SK-N-SH treated with all-trans-retinoic acid at 6 μM for 48 hours (cell line): Measurements from ENCODE around the gene DCPS.

Experiments
- ARNTL ChIP-seq: fragments of 450-650 bp; formaldehyde crosslinking; IDR thresholded peaks from 2 replicates; pipeline ENCODE4 v1.5.0; 2020; ENCODE audit warnings: low read depth, mild to moderate bottlenecking, moderate library complexity, borderline replicate concordance
- ESRRG ChIP-seq: fragments of 250-450 bp; sonication (Bioruptor Pico); IDR thresholded peaks from 2 replicates; pipeline ENCODE4 v1.6.1; 2021; ENCODE audit warnings: mild to moderate bottlenecking
- OSR1 ChIP-seq: fragments of 250-450 bp; sonication (Bioruptor Pico); IDR thresholded peaks from 2 replicates; pipeline ENCODE4 v1.8.0; 2022; ENCODE audit warnings: moderate library complexity, mild to moderate bottlenecking, inconsistent platforms
- RARB ChIP-seq: fragments of 250-450 bp; sonication (Bioruptor Pico); IDR thresholded peaks from 2 replicates; pipeline ENCODE4 v1.8.0; 2021; ENCODE audit warnings: mild to moderate bottlenecking, moderate library complexity
- TCF4 ChIP-seq: fragments of 250-450 bp; sonication (Bioruptor Pico); IDR thresholded peaks from 2 replicates; pipeline ENCODE4 v1.8.0; 2021; ENCODE audit warnings: mild to moderate bottlenecking, moderate library complexity, borderline replicate concordance
- TOX ChIP-seq: fragments of 250-450 bp; sonication (Bioruptor Pico); IDR thresholded peaks from 2 replicates; pipeline ENCODE4 v1.8.0; 2021; ENCODE audit warnings: mild to moderate bottlenecking, moderate library complexity, borderline replicate concordance
- ZFP3 ChIP-seq: fragments of 250-450 bp; sonication (Bioruptor Pico); IDR thresholded peaks from 2 replicates; pipeline ENCODE4 v1.5.0; 2020; ENCODE audit warnings: mild to moderate bottlenecking, moderate library complexity
- ZFP30 ChIP-seq: fragments of 450-650 bp; formaldehyde crosslinking; IDR thresholded peaks from 2 replicates; pipeline ENCODE4 v1.5.0; 2022; ENCODE audit warnings: mild to moderate bottlenecking, moderate library complexity
- ZNF8 ChIP-seq: fragments of 450-650 bp; formaldehyde crosslinking; IDR thresholded peaks from 2 replicates; pipeline ENCODE4 v1.5.0; 2020; ENCODE audit warnings: mild to moderate bottlenecking, moderate library complexity
- TF ChIP-seq, protein P1 (sequence below): fragments of 250-450 bp; sonication (Bioruptor Pico); IDR thresholded peaks from 2 replicates; pipeline ENCODE4 v1.5.1; 2020; ENCODE audit warnings: low read depth, mild to moderate bottlenecking, moderate library complexity
- TF ChIP-seq, protein P2 (sequence below): fragments of 250-450 bp; sonication (Bioruptor Pico); IDR thresholded peaks from 2 replicates; pipeline ENCODE4 v1.8.0; 2020; ENCODE audit warnings: mild to moderate bottlenecking, moderate library complexity, borderline replicate concordance

DNA sequence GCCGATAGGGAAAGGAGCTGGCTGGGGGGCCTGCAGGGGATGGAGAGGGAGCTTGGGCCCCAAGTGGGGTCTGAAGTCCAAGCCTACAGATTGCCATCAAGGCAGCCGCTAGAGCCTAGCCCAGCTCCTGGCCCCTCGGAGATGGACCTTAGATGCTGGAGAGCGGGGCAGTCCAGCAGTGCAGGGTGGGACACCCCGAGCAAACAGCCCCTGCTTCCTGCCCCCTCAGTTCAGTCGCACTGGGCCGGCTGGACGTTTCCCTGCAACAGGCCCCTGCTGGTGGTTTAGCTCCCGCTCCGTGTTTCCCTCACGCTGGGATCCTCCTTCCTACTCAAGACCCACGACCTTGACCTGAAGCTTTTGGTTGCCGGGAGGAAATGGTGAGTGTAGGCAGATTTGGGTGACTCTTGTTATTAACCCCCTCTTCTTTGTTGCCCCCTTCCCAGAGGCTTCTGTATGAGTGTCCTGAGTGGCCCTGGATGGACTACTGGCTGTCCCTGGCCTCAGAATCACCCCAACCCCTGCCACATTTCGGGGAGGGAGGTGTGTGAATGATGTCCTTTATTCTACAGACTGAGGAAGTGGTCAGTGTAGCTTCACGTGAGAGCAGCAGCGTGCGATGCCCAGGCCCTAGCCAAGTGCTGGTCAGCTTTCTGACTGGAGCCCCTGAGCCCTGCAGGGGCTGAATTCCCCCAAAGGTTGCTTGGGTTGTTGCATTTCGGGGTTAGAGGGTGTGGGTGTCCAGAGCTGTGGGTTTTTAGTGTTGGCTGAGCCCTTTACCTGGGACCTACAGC lies 54.3 kb downstream of the DCPS start:
- TF ChIP-seq, protein P1, sequence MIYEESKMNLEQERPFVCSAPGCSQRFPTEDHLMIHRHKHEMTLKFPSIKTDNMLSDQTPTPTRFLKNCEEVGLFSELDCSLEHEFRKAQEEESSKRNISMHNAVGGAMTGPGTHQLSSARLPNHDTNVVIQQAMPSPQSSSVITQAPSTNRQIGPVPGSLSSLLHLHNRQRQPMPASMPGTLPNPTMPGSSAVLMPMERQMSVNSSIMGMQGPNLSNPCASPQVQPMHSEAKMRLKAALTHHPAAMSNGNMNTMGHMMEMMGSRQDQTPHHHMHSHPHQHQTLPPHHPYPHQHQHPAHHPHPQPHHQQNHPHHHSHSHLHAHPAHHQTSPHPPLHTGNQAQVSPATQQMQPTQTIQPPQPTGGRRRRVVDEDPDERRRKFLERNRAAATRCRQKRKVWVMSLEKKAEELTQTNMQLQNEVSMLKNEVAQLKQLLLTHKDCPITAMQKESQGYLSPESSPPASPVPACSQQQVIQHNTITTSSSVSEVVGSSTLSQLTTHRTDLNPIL (CRISPR knock-in tag) = no peak
- TF ChIP-seq OSR1 (CRISPR knock-in tag) (no peak), ZNF8 (CRISPR knock-in tag) (no peak), ZFP3 (CRISPR knock-in tag) (no peak), RARB (no peak), ZFP30 (no peak), ESRRG (CRISPR knock-in tag) (no peak), ARNTL (CRISPR knock-in tag) (no peak), TOX (no peak), TCF4 (CRISPR knock-in tag) (no peak)
- TF ChIP-seq, protein P2, sequence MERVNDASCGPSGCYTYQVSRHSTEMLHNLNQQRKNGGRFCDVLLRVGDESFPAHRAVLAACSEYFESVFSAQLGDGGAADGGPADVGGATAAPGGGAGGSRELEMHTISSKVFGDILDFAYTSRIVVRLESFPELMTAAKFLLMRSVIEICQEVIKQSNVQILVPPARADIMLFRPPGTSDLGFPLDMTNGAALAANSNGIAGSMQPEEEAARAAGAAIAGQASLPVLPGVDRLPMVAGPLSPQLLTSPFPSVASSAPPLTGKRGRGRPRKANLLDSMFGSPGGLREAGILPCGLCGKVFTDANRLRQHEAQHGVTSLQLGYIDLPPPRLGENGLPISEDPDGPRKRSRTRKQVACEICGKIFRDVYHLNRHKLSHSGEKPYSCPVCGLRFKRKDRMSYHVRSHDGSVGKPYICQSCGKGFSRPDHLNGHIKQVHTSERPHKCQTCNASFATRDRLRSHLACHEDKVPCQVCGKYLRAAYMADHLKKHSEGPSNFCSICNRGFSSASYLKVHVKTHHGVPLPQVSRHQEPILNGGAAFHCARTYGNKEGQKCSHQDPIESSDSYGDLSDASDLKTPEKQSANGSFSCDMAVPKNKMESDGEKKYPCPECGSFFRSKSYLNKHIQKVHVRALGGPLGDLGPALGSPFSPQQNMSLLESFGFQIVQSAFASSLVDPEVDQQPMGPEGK (CRISPR knock-in tag) = no peak
